ENCODE measurements around the gene BEX3. TPM values are rescaled to one million over a fixed set of nuclear protein-coding genes. Genes with fewer than 3 reads are reported as not detected.

BEX3 gene
- total RNA-seq, 1 experiment from 2014 or later: 367 TPM

DNA sequence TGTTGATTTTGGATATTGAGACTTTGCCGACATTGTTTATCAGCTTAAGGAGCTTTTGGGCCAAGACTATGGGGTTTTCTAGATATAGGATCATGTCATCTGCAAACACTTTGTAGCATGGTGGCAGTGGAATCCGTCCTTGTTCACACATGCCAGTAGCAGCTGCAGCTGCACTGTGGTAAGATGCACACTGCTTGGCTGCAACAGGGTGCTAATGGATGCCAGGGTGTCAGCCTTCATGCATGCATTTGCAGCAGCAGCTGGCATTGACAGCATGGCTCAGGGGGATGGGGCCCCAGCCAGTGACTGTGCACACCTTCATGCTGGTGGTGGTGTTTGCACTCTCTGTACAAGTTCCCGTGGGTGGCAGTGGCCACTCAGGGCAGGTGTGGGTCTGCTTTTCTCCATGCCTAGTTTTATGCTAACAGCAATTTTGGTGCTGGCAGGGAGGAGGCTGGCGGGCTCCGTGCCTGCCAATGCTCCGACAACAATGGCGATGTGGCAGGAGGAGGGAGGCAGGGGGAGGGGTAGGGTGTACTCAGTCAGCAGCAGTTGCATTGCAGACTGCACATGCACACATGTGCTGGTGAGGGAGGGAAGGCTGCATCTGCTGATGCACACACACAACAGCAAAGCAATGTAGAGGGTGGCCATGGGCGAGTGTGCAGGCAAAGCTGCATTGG, 37.5 kb downstream of the BEX3 start:
- Histone ChIP-seq H3K27me3 (replicated peaks; ENCODE audit: control insufficient read depth, insufficient read depth, low read length) (no peaks in the 10 kb centered on the region), H3K9me3 (no peaks in the 10 kb centered on the region), H3K4me1 (no peaks in the 10 kb centered on the region), H3K4me3 (ENCODE audit: low read depth, low read length) (no peak overlapping the region), H3K36me3 (ENCODE audit: control insufficient read depth, insufficient read depth, low read length) (no peaks in the 10 kb centered on the region)
- intact Hi-C loops (cut with micrococcal nuclease; ENCODE audit: unreplicated experiment): no loop called here
- TF ChIP-seq, protein P1, sequence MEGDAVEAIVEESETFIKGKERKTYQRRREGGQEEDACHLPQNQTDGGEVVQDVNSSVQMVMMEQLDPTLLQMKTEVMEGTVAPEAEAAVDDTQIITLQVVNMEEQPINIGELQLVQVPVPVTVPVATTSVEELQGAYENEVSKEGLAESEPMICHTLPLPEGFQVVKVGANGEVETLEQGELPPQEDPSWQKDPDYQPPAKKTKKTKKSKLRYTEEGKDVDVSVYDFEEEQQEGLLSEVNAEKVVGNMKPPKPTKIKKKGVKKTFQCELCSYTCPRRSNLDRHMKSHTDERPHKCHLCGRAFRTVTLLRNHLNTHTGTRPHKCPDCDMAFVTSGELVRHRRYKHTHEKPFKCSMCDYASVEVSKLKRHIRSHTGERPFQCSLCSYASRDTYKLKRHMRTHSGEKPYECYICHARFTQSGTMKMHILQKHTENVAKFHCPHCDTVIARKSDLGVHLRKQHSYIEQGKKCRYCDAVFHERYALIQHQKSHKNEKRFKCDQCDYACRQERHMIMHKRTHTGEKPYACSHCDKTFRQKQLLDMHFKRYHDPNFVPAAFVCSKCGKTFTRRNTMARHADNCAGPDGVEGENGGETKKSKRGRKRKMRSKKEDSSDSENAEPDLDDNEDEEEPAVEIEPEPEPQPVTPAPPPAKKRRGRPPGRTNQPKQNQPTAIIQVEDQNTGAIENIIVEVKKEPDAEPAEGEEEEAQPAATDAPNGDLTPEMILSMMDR (IDR thresholded peaks at IDR 0.05; ENCODE audit: insufficient read depth in 1 of 2, low read depth in 1 of 2, low read length in 1 of 2, severe bottlenecking in 1 of 2, unreplicated experiment in 1 of 2): no peak
- Mint-ChIP-seq H3K27ac (ENCODE audit: unreplicated experiment) (no peak overlapping the region), H3K9me3 (ENCODE audit: unreplicated experiment) (no peaks in the 10 kb centered on the region), H3K4me3 (ENCODE audit: unreplicated experiment) (no peak overlapping the region), H3K27me3 (ENCODE audit: insufficient read depth, unreplicated experiment) (no peaks in the 10 kb centered on the region), H3K4me1 (ENCODE audit: low read depth, unreplicated experiment) (peaks cover 8% of the 10 kb centered on the region), H3K36me3 (ENCODE audit: insufficient read depth, unreplicated experiment) (peaks cover 11% of the 10 kb centered on the region)
- no TSS peak for BruUV-seq (replicated peaks)
- no peak for DNase-seq
- ChIA-PET POLR2A (no interaction called here), CTCF (no interaction called here)

- Mint-ChIP-seq H3K27me3 (ENCODE audit: insufficient read depth, unreplicated experiment) (no peaks in the 10 kb centered on the region), H3K9me3 (ENCODE audit: unreplicated experiment) (no peaks in the 10 kb centered on the region), H3K4me3 (ENCODE audit: unreplicated experiment) (no peak overlapping the region), H3K27ac (ENCODE audit: unreplicated experiment) (no peak overlapping the region), H3K4me1 (ENCODE audit: low read depth, unreplicated experiment) (peaks cover 8% of the 10 kb centered on the region), H3K36me3 (ENCODE audit: insufficient read depth, unreplicated experiment) (peaks cover 9% of the 10 kb centered on the region)
- no peaks in the 10 kb centered on the region for H3K36me3 ChIP-seq (ENCODE audit: control insufficient read depth, insufficient read depth, low read length)
- H3K4me3 ChIP-seq (ENCODE audit: low read depth, low read length): no peak overlapping the region
- no TSS peak for BruUV-seq (replicated peaks)
- ChIA-PET POLR2A (no interaction called here), CTCF (no interaction called here)
- TF ChIP-seq, protein P1 (IDR thresholded peaks at IDR 0.05; ENCODE audit: insufficient read depth in 1 of 2, low read depth in 1 of 2, low read length in 1 of 2, severe bottlenecking in 1 of 2, unreplicated experiment in 1 of 2): no peak
- intact Hi-C loops (cut with micrococcal nuclease; ENCODE audit: unreplicated experiment): no loop called here
- H3K27me3 ChIP-seq (replicated peaks; ENCODE audit: control insufficient read depth, insufficient read depth, low read length): no peaks in the 10 kb centered on the region
- no peaks in the 10 kb centered on the region for H3K4me1 ChIP-seq
- no peak for DNase-seq
- H3K9me3 ChIP-seq: no peaks in the 10 kb centered on the region
These were observed 38.2 kb downstream of the BEX3 start for GRCh38 chrX:103414561-103414960.

GRCh38 chrX:103415068-103415467, 38.7 kb downstream of the BEX3 start:
- Histone ChIP-seq H3K27me3 (replicated peaks; ENCODE audit: control insufficient read depth, insufficient read depth, low read length) (no peaks in the 10 kb centered on the region), H3K4me1 (no peaks in the 10 kb centered on the region), H3K9me3 (no peaks in the 10 kb centered on the region), H3K4me3 (ENCODE audit: low read depth, low read length) (no peak overlapping the region), H3K36me3 (ENCODE audit: control insufficient read depth, insufficient read depth, low read length) (no peaks in the 10 kb centered on the region)
- ChIA-PET CTCF (no interaction called here), POLR2A (no interaction called here)
- DNase-seq: no peak
- H3K9me3 Mint-ChIP-seq (ENCODE audit: unreplicated experiment): no peaks in the 10 kb centered on the region
- peaks cover 5% of the 10 kb centered on the region for H3K4me1 Mint-ChIP-seq (ENCODE audit: low read depth, unreplicated experiment)
- H3K36me3 Mint-ChIP-seq (ENCODE audit: insufficient read depth, unreplicated experiment): peaks cover 4% of the 10 kb centered on the region
- TF ChIP-seq, protein P1 (IDR thresholded peaks at IDR 0.05; ENCODE audit: insufficient read depth in 1 of 2, low read depth in 1 of 2, low read length in 1 of 2, severe bottlenecking in 1 of 2, unreplicated experiment in 1 of 2): no peak
- no peaks in the 10 kb centered on the region for H3K27me3 Mint-ChIP-seq (ENCODE audit: insufficient read depth, unreplicated experiment)
- H3K4me3 Mint-ChIP-seq (ENCODE audit: unreplicated experiment): no peak overlapping the region
- no peak overlapping the region for H3K27ac Mint-ChIP-seq (ENCODE audit: unreplicated experiment)
- intact Hi-C loops (cut with micrococcal nuclease; ENCODE audit: unreplicated experiment): no loop called here
- no TSS peak for BruUV-seq (replicated peaks)
